ENCODE measurements around the gene SPATA46.

Gene SPATA46

DNA sequence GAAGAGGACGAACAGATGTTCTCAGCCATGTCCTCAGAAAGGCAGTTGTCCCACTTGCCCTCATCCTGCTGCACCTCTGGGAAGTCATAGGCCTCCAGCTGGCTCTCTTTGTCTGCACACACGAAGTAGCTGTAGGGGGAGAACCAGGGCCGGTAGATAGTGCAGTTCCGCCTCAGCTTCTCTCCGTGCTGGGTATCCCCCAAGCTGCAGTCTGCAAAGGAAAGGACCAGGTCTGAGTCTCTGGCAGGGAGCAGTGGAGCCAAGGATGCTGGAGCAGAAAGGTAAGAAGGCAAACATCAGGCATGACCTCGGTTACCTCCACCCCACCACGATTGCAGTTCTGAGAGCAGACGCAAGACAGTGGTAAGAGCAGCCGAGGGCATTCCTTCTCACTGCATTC, 2.2 kb downstream of the SPATA46 start:
- no peak for DNase-seq (ENCODE audit: low read depth in 3 of 3)

DNA sequence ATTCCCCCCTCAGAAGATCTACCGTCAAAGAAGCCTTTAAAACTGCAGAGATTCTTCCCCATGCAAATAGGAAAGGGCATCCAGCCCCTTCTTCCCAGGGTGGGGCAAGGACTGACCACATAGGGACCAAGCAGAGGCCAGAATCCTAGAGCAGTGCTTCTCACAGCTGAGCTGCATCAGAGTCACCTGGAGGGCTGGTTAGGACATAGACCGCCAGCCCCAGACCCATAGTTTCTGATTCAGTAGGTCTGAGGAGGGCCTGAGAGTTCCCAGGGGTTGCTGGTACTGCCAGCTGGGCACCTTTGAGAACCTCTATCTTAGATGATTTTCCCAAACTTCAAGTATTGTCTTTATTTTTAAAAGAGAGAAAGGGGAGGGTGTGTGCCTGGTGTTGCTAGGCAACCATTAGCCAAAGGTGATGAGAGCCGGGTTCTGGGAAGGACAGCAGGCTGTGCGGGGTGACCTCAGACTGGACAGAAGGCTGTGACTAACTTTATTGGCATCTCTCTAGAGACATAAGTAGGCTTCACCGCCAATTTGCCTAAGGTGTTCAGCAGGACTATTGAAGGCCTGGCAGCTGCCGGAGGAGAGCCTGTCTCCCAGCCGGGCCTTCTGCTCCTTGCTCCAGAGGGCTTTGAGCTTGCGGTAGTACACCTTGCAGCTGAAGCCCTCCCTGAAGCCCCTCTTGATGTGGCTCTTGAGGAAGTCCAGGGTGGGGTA, 3.0 kb downstream of the SPATA46 start:
- no peak for DNase-seq (ENCODE audit: low read depth in 3 of 3)

DNA sequence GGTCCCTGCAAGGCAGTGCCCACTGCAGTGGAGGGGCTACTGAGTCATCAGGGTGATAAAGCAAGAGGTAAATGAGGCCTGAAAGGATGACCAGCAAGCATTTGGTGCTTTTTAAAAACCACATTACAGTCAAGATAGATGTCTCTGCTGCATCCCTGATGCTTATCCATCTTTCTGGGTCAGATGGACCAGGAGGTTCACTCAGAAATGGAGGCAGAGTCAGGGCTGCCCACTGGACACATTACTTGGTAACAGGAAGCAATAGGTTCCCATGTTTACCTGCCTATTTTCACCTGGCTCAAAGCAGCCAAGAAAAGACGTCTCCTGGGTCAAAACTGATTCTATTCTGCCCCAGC, 3.6 kb downstream of the SPATA46 start:
- DNase-seq (ENCODE audit: low read depth in 3 of 3): no peak

DNA sequence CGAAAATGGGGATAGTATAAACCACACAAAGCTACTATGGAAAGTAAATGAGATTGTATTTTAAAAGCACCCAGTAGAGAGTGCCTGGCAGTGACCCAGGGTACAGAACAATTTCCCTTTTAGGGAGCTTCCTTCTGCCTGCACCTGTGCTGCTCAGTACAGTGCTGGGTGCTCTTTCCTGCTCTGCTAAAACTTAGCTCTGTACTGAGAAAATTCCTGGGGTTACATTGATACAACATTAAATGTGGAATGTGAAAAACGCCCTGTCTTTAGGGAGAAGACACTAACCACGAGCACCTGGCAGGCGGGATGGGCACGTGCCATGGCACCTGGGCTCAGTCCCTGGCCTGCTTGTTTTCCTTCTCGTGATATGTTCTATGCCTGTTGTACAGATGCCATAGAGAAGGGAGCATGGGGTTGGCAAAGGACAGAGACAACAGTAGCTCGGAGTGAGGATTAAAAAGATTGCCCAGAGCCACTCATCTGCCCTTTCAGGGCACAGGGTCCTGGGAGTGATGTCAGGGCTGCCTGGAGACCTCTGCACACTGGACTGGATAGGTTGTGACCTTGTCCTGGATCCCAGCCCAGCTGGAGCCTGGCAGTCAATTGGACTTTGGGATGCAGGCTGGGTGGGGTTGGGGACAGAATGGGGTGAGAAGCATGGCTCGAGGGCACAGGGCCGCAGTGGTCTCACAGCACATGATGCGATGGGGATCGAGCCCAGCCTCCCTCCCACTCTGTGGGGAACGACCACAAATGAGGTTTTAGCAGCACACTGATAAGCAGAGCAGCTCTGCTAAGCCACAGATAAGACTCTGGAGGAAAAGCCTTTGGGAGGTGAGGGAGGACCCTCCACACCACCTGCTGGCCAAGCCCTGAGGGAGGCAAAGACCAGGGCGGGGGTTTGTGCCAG, 4.2 kb downstream of the SPATA46 start:
- no peak for DNase-seq (ENCODE audit: low read depth in 3 of 3)

DNA sequence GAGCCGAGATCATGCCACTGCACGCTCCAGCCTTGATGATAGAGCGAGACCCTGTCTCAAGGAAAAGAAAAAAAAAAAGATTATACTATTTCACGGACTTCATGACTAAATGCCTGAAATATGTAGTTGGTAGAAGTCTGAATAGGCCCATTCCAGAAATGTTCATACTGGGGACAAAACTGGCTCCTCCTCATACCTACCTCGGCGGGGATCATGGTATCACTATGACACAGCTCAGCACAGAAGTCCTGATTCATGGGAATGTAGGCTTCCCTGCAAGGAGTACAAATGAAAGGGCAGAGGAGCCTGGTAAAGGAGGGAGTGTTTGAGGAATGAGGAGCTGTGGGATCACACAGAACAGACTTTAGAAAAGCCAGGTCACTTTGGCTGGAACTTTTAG, 5.0 kb downstream of the SPATA46 start:
- no peak for DNase-seq (ENCODE audit: low read depth in 3 of 3)

DNA sequence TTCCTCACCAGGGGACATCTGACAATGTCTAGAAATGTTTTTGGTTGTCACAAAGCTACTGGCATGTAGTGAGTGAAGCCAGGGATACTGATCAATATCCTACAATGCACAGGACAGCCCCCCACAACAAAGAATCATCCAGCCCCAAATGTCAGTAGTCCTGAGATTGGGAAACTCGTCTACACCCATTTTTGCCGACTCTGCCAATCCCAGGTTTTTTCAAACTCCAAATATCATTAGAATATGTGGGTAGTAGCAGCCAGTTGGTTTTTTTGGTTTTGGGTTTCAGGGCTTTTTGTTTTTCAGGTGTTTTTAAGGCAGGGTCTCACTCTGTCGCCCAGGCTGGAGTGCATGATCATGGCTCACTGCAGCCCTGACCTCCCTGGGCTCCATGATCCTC, 5.9 kb downstream of the SPATA46 start:
- DNase-seq (ENCODE audit: low read depth in 3 of 3): no peak

DNA sequence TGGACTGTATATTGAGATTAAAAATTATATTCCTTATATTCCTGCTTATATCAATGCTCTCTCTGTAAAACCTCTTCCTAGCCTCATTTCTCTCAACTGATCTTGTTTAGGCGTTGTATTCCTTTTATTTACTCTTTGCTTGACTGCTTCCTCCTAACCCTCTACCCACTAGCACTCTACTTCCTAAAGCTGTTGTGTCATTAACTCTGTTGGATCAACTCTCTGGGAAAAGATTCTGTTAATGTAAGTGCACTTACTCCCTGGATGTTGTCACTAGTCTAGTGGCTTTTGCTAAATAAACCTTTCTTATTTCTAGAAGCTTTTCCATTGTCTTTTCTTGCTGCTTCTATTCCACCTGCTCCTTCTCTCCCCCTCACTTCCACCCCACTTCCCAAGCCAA, 6.5 kb downstream of the SPATA46 start:
- DNase-seq (ENCODE audit: low read depth in 3 of 3): no peak

DNA sequence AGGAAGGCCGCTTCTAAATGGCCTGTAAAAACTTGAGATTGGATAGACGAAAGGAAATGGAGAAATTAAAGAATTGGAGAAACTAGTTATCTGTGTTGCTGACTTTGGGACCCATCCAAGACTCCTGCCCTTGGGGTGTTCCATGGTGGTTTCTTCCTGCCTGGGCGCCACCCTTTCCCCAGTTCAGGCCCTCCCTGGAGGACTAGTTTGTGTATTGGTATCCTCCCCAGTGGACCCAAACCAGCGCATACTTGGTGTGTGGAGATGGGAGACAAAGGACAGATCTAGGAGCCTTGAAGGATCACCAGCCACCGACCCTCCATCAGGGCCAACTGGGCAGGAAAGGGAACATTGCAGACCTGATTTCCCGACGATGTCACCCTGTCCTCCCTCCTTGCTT, 7.1 kb downstream of the SPATA46 start:
- DNase-seq (ENCODE audit: low read depth in 3 of 3): no peak

DNA sequence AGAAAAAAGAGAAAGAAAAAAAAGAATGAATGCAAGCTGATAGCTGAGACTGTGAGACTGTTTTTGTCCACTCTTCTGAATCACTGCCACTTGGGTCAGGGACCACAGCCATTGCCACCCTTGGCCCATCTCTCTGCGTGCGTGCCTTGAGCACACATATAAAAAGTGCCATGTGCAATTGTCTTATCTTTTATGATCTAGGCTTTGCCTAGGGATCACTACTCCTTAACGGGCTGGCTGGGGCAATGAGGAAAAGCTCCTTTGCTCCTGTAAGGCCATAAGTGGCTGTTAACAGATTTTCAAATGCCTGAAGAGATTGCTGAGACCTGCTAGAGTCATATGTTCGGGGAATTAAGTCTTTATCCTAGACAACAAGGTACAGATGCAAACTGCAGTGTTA, 8.2 kb downstream of the SPATA46 start:
- DNase-seq (ENCODE audit: low read depth in 3 of 3): no peak

DNA sequence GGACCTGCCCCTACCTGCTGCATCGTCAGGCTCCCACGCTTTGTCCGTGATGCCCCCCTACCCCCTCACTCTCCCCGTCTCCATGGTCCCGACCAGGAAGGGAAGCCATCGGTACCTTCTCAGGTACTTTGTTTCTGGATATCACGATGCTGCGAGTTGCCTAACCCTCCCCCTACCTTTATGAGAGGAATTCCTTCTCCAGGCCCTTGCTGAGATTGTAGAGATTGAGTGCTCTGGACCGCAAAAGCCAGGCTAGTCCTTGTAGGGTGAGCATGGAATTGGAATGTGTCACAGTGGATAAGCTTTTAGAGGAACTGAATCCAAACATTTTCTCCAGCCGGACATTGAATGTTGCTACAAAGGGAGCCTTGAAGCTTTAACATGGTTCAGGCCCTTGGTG, 8.9 kb downstream of the SPATA46 start:
- DNase-seq (ENCODE audit: low read depth in 3 of 3): no peak

DNA sequence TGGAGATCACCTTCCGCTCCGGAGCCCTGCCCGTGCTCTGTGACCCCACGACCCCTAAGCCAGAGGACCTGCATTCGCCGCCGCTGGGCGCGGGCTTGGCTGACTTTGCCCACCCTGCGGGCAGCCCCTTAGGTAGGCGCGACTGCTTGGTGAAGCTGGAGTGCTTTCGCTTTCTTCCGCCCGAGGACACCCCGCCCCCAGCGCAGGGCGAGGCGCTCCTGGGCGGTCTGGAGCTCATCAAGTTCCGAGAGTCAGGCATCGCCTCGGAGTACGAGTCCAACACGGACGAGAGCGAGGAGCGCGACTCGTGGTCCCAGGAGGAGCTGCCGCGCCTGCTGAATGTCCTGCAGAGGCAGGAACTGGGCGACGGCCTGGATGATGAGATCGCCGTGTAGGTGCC, 9.6 kb downstream of the SPATA46 start:
- no peak for DNase-seq (ENCODE audit: low read depth in 3 of 3)

DNA sequence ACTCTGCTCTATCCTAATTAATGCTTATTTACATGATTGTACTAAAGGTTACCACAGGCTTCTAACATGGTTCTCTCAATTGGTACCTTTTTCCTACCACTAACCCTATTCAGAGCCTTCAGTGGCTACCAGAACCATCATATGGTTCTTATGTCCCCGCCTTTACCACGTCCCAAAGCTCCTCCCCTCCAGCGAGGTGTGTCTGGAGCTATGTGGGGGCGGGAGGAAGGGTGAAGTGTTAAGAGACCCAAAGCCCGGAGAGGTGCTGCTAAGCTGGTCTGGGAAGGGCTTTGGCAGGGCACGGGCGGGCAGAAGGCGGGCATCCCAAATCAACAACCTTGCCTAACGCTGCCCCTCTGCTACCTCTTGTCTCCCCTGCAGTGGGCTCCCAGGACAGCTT, 10.0 kb downstream of the SPATA46 start:
- DNase-seq (ENCODE audit: low read depth in 3 of 3): no peak

DNA sequence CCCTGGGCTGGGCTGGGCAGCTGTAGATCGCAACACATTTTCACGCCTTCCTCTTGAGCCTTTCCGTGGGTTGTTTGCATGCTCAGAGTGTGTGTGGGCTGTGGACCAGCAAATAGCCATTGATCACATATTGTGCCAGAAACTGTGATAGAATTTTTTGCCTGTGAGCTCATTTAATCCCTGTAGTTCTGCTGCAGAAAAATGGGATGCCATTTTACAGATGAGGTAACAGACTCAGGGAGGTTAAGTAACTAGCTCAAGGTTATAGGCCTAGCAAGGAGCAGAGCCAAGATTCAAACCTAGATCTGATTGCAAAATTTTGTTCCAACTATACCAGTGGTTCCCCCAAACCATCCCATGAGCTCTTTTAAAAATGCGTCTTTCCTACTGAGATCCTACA, 10.5 kb downstream of the SPATA46 start:
- DNase-seq (ENCODE audit: low read depth in 3 of 3): no peak

DNA sequence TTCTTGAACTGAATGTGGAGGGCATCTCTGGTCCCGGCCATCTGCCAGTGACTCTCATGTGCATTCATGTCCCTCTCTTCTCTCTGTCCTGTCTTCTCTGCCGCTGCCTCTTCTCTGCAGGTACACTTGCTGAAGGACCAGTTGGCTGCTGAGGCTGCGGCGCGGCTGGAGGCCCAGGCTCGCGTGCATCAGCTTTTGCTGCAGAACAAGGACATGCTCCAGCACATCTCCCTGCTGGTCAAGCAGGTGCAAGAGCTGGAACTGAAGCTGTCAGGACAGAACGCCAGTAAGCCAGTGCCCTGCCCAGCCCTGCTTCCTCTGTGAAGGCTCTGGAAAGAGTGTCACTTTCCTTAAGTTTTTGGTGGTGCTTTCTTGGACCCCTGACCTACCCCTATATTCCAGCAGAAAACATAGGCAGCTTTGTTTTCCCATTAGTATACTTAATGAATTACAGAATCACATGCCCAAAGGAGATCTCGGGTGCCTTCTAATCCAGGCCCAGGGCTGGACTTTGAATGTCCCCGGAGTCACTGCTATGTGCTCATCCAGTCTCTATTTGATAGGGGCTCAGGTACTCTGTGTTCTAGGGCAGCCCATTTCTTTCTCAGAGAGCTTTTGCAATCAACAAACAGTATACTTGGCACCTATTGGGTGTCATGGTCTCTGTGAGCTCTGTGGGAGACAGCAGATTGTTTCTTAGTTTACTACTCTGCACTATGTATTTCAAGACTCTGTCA, 11.2 kb downstream of the SPATA46 start:
- no peak for DNase-seq (ENCODE audit: low read depth in 3 of 3)

DNA sequence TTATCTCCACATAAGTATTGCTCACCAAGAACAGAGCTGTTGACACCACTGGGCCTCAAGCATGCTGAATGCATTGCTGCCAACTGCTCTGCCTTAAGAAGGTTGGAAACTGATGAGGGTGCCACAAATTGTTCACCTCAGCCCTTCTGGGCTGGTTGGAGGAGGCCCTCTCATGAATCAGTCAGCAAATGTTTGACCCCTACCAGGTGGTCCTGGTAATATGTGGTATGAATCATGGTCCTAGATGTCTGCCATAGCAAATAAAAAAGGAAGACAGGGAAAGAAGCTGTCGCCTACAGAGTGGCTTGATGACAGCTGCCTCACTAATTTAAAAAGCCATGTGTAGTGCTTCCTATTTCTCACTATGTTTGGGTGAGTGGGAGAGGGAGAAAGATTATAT, 12.2 kb downstream of the SPATA46 start:
- DNase-seq (ENCODE audit: low read depth in 3 of 3): no peak

DNA sequence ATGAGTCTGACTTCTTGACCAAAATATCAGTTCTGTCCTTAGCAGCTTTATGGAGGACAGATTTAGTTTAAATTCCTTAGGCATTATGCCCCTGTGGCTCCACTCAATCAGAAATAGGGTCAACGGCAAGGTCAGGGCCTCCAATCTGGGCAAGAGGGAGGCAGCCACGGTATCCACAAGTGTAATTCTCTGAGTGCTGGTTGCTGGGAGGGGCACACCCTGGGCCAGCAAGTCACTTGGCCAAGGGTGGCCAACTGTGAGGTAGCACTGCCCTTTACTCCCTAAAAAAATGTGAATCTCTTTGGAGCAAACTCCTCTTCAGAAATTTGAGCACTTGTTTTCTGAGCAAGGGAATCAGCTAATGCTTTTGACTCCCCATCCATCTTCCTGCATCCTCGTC, 12.8 kb downstream of the SPATA46 start:
- DNase-seq (ENCODE audit: low read depth in 3 of 3): no peak

DNA sequence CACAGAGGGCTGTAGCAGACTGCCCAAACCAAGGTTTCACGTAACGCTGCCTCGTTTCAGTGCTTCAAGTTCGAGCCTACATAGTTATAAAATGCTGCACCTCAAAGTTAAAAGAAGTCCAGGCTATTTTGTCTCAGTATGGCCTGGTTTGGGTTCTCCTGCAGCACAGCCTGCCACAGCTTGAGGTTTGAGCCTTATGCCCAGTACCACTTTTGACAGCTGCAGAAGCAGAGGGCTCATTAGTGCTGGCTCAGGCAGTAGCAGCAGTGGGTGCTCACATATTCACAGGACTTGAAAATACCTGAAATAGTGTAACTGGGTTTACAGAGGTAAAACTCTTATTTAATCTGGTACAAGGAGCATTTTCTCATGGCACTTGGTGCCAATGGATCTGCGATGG, 15.3 kb downstream of the SPATA46 start:
- no peak for DNase-seq (ENCODE audit: low read depth in 3 of 3)

DNA sequence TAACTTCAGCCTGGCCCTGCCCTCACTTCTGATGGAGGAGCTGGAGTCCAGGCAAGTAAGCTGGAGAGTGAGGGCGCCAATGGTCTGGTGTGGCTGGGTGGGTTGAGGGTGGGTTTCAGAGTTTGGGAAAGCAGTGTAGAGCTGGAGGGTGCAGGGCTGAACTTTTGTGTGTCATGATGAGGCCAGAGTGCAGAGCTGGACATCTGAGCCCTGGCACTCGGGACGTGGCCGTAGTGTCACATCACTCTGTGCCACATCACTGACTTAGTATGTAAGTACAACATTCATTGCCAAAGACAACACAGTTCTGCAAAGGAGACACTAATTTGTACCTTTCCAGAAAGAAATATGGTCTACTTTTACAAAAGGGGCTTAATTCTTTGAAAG, 15.8 kb downstream of the SPATA46 start:
- no peak for DNase-seq (ENCODE audit: low read depth in 3 of 3)

DNA sequence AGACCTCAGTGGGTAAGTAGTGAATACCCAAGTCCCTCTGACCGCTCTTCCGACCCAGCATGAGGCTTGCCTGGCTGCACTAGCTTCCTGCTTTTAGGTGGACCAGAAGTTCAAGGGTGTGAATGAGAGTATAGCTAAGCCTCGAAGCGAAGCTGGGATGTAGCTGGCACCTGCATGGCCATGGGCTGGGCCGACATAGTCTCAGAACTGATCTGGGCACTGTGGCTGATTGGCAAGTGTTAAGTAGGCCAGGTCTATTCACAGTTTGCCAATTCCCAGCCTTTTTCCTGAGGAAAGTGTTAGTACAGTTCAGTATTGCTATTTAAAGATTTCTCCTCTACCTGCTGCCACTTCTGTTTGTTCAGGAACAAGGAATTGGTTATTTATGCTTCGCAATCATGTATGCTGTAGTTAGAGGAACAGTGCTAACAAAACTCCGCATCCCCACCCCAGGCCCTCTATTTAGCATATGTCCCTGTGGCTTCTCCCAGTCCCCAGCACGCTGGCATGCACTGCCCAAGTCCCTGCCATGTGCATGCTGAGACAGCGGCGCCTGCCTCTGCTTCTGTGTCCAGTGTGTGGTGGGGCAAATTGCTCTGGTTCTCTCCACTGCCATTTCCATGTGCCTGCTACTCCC, 16.3 kb downstream of the SPATA46 start:
- DNase-seq (ENCODE audit: low read depth in 3 of 3): no peak

DNA sequence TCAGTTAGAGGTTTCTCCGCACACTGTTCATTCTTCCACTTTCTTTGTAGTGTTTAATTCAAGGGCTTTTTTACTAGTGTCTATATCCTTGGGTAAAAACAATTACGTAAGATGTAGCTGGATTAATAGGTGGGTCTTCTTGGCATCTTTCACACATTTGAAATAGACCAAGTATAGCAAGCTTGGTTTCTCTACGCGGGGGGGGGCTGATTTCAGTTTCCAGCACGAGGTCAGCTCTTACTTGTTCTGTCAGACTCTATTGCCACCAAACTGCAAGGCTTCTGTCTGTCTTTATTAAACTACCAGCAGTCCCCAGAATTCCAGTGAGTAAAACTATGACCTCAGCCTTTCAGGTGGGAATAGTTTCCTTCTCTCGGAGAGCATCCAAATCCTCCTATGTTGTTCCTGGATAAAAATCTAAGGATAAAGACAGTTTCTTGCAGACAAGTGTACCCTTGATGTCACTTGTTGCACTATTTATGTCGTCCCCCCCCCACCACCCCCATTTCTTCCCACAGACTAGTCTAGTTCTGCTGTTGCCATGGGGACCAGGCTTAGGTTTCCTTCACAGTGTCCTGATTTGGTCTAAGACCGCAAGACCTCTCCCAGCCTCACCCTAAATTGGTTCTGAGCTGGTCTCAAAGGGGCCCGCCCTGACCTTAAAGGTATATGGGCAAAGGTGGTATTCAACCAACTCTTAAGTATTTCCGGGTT, 17.0 kb downstream of the SPATA46 start:
- no peak for DNase-seq (ENCODE audit: low read depth in 3 of 3)

DNA sequence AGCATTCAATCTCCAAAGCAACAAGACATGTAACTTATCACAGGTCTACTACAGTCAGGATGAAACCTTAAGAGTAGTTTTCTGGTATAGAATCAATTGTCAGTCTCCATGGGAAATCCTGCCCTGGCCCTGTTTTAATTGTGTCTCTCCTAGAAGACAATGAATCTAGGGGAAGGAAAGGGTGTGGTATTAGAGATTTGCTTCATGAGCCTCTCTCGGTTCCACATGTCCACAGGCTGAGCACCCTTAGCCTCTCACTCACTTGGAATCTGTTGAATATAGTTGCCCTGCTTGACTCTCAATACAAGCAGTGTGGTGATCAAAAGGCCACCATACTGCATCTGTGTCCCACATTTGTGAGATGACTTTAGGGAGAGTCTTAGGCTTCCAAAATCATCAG, 17.7 kb downstream of the SPATA46 start:
- DNase-seq (ENCODE audit: low read depth in 3 of 3): no peak

All from stimulated activated CD4-positive, alpha-beta T cell treated with anti-CD3 and anti-CD28 coated beads, TNF-alpha, amount 100 ng/mL, for 48 hours (primary cell).